HepG2 (cell line): ENCODE results near the gene IFT172. TPM values are rescaled to one million over a fixed set of nuclear protein-coding genes. Genes with fewer than 3 reads are reported as not detected.

Source experiments
- BRCA1 ChIP-seq: sonication (generic); formaldehyde crosslinking; IDR thresholded peaks from 2 replicates; pipeline ENCODE4 v1.4.0; 2020; ENCODE audit warnings: missing genetic modification reagents
- CHCHD3 ChIP-seq: sonication (generic); formaldehyde crosslinking; IDR thresholded peaks from 2 replicates; pipeline ENCODE4 v1.8.0; 2022; ENCODE audit warnings: mild to moderate bottlenecking, missing genetic modification reagents, moderate library complexity
- HDAC1 ChIP-seq: sonication (generic); formaldehyde crosslinking; IDR thresholded peaks from 2 replicates; pipeline ENCODE4 v1.5.1; 2020; ENCODE audit warnings: mild to moderate bottlenecking, missing genetic modification reagents
- MYNN ChIP-seq: sonication (generic); formaldehyde crosslinking; IDR thresholded peaks from 2 replicates; pipeline ENCODE4 v1.4.0; 2020; ENCODE audit warnings: mild to moderate bottlenecking, low read depth, missing genetic modification reagents
- PRDM15 ChIP-seq: sonication (generic); formaldehyde crosslinking; IDR thresholded peaks from 2 replicates; pipeline ENCODE4 v1.4.0; 2020; ENCODE audit warnings: missing genetic modification reagents
- SMAD9 ChIP-seq: sonication (generic); formaldehyde crosslinking; IDR thresholded peaks from 2 replicates; pipeline ENCODE4 v1.5.1; 2020; ENCODE audit warnings: mild to moderate bottlenecking, missing genetic modification reagents
- ZNF704 ChIP-seq: sonication (generic); formaldehyde crosslinking; IDR thresholded peaks from 2 replicates; pipeline ENCODE4 v1.8.1; 2023; ENCODE audit warnings: mild to moderate bottlenecking, inconsistent platforms, moderate library complexity, missing genetic modification reagents, borderline replicate concordance
- ZNF75D ChIP-seq: sonication (generic); formaldehyde crosslinking; IDR thresholded peaks from 2 replicates; pipeline ENCODE4 v1.8.1; 2023; ENCODE audit warnings: missing genetic modification reagents, mild to moderate bottlenecking, borderline replicate concordance
- ZNF761 ChIP-seq: sonication (generic); formaldehyde crosslinking; conservative IDR thresholded peaks from 2 replicates; pipeline ENCODE4 v1.4.0; 2020; ENCODE audit warnings: mild to moderate bottlenecking, missing genetic modification reagents
- ZNF891 ChIP-seq: sonication (generic); formaldehyde crosslinking; IDR thresholded peaks from 2 replicates; pipeline ENCODE4 v1.5.0; 2020; ENCODE audit warnings: mild to moderate bottlenecking, missing genetic modification reagents
- polyA plus RNA-seq, 8 experiments: library from polyadenylated mRNA; depleted of rRNA in 3 of 8; stranded (reverse) in 7 of 8; unstranded in 1 of 8; fragments of >200 nt; fragmentation: Illumina TruSeq in 4 of 8; extraction: Trizol in 4 of 8; gene quantifications; 2 replicates each; pipeline versions ENCODE4 v1.2.1 to v1.2.3, GENCODE V29; 2011 to 2016; ENCODE audit warnings: low read depth in 4 of 8, missing spikeins in 1 of 8, mixed read lengths in 1 of 8; ENCODE audit not compliant: insufficient read depth in 1 of 8
- total RNA-seq, 5 experiments: library from RNA; depleted of rRNA; stranded (reverse); fragments of >200 nt; fragmentation: Illumina TruSeq; extraction: Trizol; gene quantifications; 2 replicates each; pipeline ENCODE4 v1.2.3, GENCODE V29; 2016; ENCODE audit warnings: low read depth in 1 of 5
- TF ChIP-seq, protein P1 (sequence below): sonication (generic); formaldehyde crosslinking; IDR thresholded peaks from 2 replicates; pipeline ENCODE4 v1.4.0; 2020; ENCODE audit warnings: missing genetic modification reagents, borderline replicate concordance
- TF ChIP-seq, protein P2 (sequence below): sonication (generic); formaldehyde crosslinking; IDR thresholded peaks from 2 replicates; pipeline ENCODE4; 2020; ENCODE audit warnings: missing genetic modification reagents, mild to moderate bottlenecking, borderline replicate concordance
- TF ChIP-seq, protein P3 (sequence below): sonication (generic); formaldehyde crosslinking; IDR thresholded peaks from 2 replicates; pipeline ENCODE4 v1.5.1; 2020; ENCODE audit warnings: missing genetic modification reagents, mild to moderate bottlenecking, borderline replicate concordance

The IFT172 gene
- total and polyA plus RNA-seq, 2 of the 13 experiments (the other 11 are each of a cell fraction or from before 2014, with no cell fraction given): 21.6 to 35.7 TPM

DNA sequence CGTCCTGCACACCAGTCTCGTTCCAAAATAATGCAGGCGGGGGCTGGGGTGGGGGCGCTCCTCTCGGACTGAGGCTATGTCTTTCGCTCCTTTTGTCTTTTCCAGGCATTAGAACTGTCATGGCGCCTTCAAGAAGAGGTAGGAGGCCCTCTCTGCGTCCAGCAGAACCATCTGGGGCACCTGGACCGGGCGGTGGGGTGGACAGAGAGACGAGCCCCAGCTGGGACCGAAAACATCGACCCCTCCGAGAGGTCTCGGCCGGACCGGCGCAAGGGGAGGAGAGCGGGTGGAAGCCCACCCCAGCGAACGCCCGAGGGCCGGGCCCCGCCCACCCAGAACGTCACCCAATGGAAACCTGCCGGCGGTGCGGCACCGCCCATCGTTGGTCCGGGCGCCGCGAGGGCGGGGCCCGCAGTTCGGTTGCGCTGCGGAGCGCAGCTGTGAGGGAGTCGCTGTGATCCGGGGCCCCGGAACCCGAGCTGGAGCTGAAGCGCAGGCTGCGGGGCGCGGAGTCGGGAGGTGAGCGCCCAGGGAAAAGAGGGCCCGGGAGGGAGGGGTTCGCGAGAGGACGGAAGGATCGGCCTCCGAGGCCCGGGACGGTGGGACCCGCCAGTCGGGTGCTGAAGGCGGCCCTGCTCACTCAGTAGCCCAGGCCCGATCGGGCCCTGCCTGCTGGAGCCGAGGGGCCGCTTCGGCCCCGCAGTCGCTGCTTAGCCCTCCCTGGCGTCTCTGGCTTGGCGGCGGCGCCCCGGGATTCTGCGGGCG lies 61.1 kb downstream of the IFT172 start, which contains the start of gene NRBP1 (continued):
- peak; percentile 91 for TF ChIP-seq HDAC1 (CRISPR knock-in tag)
- no peak for TF ChIP-seq MYNN
- peak; percentile 5; the same call in 1 of the 2 replicates for TF ChIP-seq ZNF704
- TF ChIP-seq, protein P1, sequence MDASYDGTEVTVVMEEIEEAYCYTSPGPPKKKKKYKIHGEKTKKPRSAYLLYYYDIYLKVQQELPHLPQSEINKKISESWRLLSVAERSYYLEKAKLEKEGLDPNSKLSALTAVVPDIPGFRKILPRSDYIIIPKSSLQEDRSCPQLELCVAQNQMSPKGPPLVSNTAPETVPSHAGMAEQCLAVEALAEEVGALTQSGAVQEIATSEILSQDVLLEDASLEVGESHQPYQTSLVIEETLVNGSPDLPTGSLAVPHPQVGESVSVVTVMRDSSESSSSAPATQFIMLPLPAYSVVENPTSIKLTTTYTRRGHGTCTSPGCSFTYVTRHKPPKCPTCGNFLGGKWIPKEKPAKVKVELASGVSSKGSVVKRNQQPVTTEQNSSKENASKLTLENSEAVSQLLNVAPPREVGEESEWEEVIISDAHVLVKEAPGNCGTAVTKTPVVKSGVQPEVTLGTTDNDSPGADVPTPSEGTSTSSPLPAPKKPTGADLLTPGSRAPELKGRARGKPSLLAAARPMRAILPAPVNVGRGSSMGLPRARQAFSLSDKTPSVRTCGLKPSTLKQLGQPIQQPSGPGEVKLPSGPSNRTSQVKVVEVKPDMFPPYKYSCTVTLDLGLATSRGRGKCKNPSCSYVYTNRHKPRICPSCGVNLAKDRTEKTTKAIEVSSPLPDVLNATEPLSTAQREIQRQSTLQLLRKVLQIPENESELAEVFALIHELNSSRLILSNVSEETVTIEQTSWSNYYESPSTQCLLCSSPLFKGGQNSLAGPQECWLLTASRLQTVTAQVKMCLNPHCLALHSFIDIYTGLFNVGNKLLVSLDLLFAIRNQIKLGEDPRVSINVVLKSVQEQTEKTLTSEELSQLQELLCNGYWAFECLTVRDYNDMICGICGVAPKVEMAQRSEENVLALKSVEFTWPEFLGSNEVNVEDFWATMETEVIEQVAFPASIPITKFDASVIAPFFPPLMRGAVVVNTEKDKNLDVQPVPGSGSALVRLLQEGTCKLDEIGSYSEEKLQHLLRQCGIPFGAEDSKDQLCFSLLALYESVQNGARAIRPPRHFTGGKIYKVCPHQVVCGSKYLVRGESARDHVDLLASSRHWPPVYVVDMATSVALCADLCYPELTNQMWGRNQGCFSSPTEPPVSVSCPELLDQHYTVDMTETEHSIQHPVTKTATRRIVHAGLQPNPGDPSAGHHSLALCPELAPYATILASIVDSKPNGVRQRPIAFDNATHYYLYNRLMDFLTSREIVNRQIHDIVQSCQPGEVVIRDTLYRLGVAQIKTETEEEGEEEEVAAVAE (CRISPR knock-in tag): peak; percentile 63; the same call in 1 of the 2 replicates
- 0 out of 2 replicates have a peak, but pooled peaks have one; percentile 60 for TF ChIP-seq BRCA1 (CRISPR knock-in tag)
- peak; percentile 89; the same call in 1 of the 2 replicates for TF ChIP-seq ZNF761 (CRISPR knock-in tag)
- no peak for TF ChIP-seq ZNF75D (CRISPR knock-in tag)
- TF ChIP-seq, protein P2, sequence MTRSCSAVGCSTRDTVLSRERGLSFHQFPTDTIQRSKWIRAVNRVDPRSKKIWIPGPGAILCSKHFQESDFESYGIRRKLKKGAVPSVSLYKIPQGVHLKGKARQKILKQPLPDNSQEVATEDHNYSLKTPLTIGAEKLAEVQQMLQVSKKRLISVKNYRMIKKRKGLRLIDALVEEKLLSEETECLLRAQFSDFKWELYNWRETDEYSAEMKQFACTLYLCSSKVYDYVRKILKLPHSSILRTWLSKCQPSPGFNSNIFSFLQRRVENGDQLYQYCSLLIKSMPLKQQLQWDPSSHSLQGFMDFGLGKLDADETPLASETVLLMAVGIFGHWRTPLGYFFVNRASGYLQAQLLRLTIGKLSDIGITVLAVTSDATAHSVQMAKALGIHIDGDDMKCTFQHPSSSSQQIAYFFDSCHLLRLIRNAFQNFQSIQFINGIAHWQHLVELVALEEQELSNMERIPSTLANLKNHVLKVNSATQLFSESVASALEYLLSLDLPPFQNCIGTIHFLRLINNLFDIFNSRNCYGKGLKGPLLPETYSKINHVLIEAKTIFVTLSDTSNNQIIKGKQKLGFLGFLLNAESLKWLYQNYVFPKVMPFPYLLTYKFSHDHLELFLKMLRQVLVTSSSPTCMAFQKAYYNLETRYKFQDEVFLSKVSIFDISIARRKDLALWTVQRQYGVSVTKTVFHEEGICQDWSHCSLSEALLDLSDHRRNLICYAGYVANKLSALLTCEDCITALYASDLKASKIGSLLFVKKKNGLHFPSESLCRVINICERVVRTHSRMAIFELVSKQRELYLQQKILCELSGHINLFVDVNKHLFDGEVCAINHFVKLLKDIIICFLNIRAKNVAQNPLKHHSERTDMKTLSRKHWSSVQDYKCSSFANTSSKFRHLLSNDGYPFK (CRISPR knock-in tag): peak; percentile 88
- TF ChIP-seq SMAD9 (CRISPR knock-in tag): peak; percentile 70; the same call in 1 of the 2 replicates
- TF ChIP-seq PRDM15 (CRISPR knock-in tag): no peak; the same call in 1 of the 2 replicates
- TF ChIP-seq ZNF891 (CRISPR knock-in tag): peak; percentile 56; the same call in 1 of the 2 replicates
- no peak for TF ChIP-seq CHCHD3 (CRISPR knock-in tag)
- TF ChIP-seq, protein P3, sequence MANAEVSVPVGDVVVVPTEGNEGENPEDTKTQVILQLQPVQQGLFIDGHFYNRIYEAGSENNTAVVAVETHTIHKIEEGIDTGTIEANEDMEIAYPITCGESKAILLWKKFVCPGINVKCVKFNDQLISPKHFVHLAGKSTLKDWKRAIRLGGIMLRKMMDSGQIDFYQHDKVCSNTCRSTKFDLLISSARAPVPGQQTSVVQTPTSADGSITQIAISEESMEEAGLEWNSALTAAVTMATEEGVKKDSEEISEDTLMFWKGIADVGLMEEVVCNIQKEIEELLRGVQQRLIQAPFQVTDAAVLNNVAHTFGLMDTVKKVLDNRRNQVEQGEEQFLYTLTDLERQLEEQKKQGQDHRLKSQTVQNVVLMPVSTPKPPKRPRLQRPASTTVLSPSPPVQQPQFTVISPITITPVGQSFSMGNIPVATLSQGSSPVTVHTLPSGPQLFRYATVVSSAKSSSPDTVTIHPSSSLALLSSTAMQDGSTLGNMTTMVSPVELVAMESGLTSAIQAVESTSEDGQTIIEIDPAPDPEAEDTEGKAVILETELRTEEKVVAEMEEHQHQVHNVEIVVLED (CRISPR knock-in tag): peak; percentile 84
